ENCODE data around the gene PEX5L.

DNA sequence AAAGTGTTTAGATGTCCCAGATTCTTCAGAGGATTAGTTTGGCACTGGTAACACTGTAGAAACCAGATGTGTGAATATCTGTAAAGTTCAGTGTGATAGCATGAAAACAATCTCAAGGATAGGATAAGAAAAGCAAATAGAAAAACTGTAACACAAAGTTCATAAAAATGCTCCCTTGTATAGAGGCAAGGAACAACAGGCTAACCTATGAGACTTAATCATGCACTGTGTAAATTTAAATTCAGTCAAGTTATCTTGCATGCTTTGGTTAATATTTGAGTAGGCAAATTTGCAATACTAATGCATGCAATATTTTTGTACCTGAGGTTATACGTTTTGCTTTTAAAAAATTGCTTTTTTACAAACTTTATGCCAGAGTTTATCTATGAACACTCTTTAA is 239.5 kb downstream of the PEX5L start:
- TF ChIP-seq EP300 (IDR thresholded peaks at IDR 0.05) (no peak), POLR2A (IDR thresholded peaks at IDR 0.05) (no peak), CTCF (IDR thresholded peaks at IDR 0.05) (no peak), POLR2AphosphoS5 (IDR thresholded peaks at IDR 0.05) (no peak)

Data from gastroesophageal sphincter (tissue), 3 donors.